GM18873 (cell line): ENCODE results near the gene ZBED3.

ENCODE experiments used
- ATAC-seq: cut with Tn5 transposase; IDR thresholded peaks from one replicate; pipeline ENCODE4 v1.9.1; 2021; ENCODE audit warnings: mild to moderate bottlenecking, moderate library complexity, moderate number of reproducible peaks; ENCODE audit not compliant: unreplicated experiment, low FRiP score

The ZBED3 gene

GRCh38 chr5:77022511-77023417 lies 64.3 kb downstream of the ZBED3 start:
- no peak for ATAC-seq
